Measurements from ENCODE around the gene SMPD3. TPM values are rescaled to one million over a fixed set of nuclear protein-coding genes. Genes with fewer than 3 reads are reported as not detected.

The SMPD3 gene
- total and polyA plus RNA-seq, 2 donors (not counting 3 experiments of a cell fraction or from before 2014, with no cell fraction given), result not detected

DNA sequence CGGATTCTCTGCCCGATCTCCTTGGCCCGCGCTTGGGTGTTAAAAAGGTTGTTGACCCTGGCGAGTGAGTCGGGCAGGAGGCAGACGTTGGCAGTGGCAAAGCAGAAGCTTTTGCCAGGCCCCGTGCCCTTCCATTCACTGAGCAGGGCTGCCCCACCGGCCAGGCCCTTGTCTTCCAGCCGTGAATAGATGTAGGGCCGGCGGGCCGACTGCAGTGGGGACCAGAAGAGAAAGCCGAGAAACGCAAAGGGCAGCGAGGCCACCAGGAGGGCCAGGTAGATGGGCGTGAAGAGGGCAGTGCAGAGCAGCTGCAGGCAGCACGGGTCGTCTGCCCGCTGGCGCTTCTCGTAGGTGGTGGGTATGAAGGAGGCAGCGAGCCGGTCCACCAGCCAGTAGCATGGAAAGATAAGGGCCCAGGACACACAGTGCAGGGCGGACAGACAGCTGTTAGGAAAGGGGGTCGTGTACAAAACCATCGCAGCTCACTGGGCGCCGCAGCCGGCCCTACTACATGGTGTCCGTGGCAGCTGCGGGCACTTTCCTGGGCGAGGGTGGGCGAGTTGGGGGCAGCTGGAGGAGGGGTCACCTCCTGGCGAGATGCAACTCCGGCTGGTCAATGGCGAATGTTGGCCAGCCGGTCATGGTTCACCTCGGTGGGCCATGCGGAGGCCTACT, 76.5 kb downstream of the SMPD3 start:
- no peaks in the 10 kb centered on the region for H3K9me1 ChIP-seq (replicated peaks; ENCODE audit: control insufficient read depth, extremely low read depth, insufficient read depth, low read length)
- FAIRE-seq (no peak), DNase-seq (ENCODE audit: low read depth, low spot score) (no peak)
- H3K79me2 ChIP-seq (ENCODE audit: control insufficient read depth, insufficient read depth, low read length), result no peaks in the 10 kb centered on the region
- no peaks in the 10 kb centered on the region for H3K4me1 ChIP-seq (ENCODE audit: control insufficient read depth, extremely low read depth, insufficient read depth, low read length)
- H3K4me2 ChIP-seq (ENCODE audit: insufficient read depth, low read length), result no peak overlapping the region
- H3K27me3 ChIP-seq (ENCODE audit: control insufficient read depth in 2 of 2, insufficient read depth in 2 of 2, low read length in 2 of 2), result no peaks in the 10 kb centered on the region
- no TSS peak for BruUV-seq (replicated peaks)
- ChIA-PET POLR2A (no interaction called here), CTCF (interaction anchor here (1.2 kb wide), 1 partner anchor 149 kb away, joined by 5 read pairs; no protein-coding TSS in a partner anchor)
- H2AFZ ChIP-seq (ENCODE audit: low read depth, low read length), result no peak overlapping the region
- no peaks in the 10 kb centered on the region for H3K36me3 ChIP-seq (ENCODE audit: control insufficient read depth in 2 of 2, extremely low read depth in 1 of 2, insufficient read depth in 2 of 2, low read length in 2 of 2)
- H3K9ac ChIP-seq (replicated peaks; ENCODE audit: extremely low read depth, insufficient read depth, low read length), result no peak overlapping the region
- intact Hi-C loops (cut with micrococcal nuclease), result no loop called here
- H3K9me3 ChIP-seq (replicated peaks; ENCODE audit: control insufficient read depth, insufficient read depth, low read length), result no peaks in the 10 kb centered on the region
- no peaks in the 10 kb centered on the region for H4K20me1 ChIP-seq (replicated peaks; ENCODE audit: control insufficient read depth, extremely low read depth, insufficient read depth, low read length)
- no peak overlapping the region for H3K4me3 ChIP-seq (replicated peaks in 1 of 3; ENCODE audit: insufficient read depth in 1 of 3, low read depth in 1 of 3, low read length in 3 of 3)
- H3K27ac ChIP-seq (ENCODE audit: insufficient read depth, low read depth, low read length), result no peak overlapping the region
- TF ChIP-seq JUN (IDR thresholded peaks at IDR 0.05; ENCODE audit: borderline replicate concordance, insufficient read depth, insufficient read length, low read depth) (no peak), GATA2 (IDR thresholded peaks at IDR 0.05; ENCODE audit: insufficient read depth, insufficient read length, low read depth, low read length) (no peak), MYC (IDR thresholded peaks at IDR 0.05; ENCODE audit: low read depth, low read length) (no peak), EZH2 (IDR thresholded peaks at IDR 0.05; ENCODE audit: borderline replicate concordance, low read depth, low read length, severe bottlenecking) (no peak), MAX (IDR thresholded peaks at IDR 0.05; ENCODE audit: insufficient read depth, insufficient read length) (no peak), POLR2AphosphoS5 (IDR thresholded peaks at IDR 0.05; ENCODE audit: insufficient read depth, low read depth, low read length) (no peak)
- dilution Hi-C loops (cut with MboI; ENCODE audit: extremely low pct_ligation_motif_present, low sequenced_read_pairs), result no loop called here

DNA sequence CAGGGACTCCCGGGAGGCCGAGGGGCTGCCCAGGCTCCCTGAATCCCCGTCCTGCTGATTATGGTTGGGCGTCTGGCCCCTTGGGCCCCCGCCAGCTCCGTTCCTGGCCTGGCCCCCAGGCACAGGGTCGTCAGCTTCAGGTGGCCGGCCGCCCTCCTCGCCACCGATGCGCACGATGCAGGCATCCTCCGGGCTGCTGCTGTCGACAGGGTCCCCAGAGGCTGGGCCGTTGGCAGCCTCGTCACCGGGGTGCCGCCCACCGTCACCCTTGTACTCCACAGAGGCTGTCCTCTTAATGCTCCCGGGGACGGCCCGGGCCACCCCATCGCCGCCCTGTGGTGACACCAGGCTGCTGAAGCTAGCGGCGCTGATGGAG, 77.0 kb downstream of the SMPD3 start:
- no peak for FAIRE-seq
- intact Hi-C loops (cut with micrococcal nuclease), result no loop called here
- TF ChIP-seq POLR2A (IDR thresholded peaks at IDR 0.05; ENCODE audit: low read depth, low read length) (no peak), POLR2AphosphoS5 (IDR thresholded peaks at IDR 0.05; ENCODE audit: insufficient read depth, low read depth, low read length) (no peak), MYC (IDR thresholded peaks at IDR 0.05; ENCODE audit: low read depth, low read length) (no peak), MAX (IDR thresholded peaks at IDR 0.05; ENCODE audit: insufficient read depth, insufficient read length) (no peak), EZH2 (IDR thresholded peaks at IDR 0.05; ENCODE audit: borderline replicate concordance, low read depth, low read length, severe bottlenecking) (no peak), JUN (IDR thresholded peaks at IDR 0.05; ENCODE audit: borderline replicate concordance, insufficient read depth, insufficient read length, low read depth) (no peak)

More for the DNA sequence above, 77.0 kb downstream of the SMPD3 start:
- Histone ChIP-seq H3K4me1 (ENCODE audit: control insufficient read depth, extremely low read depth, insufficient read depth, low read length) (no peaks in the 10 kb centered on the region), H3K4me2 (ENCODE audit: insufficient read depth, low read length) (no peak overlapping the region), H4K20me1 (replicated peaks; ENCODE audit: control insufficient read depth, extremely low read depth, insufficient read depth, low read length) (no peaks in the 10 kb centered on the region), H3K27me3 (ENCODE audit: control insufficient read depth in 2 of 2, insufficient read depth in 2 of 2, low read length in 2 of 2) (no peaks in the 10 kb centered on the region), H3K36me3 (ENCODE audit: control insufficient read depth in 2 of 2, extremely low read depth in 1 of 2, insufficient read depth in 2 of 2, low read length in 2 of 2) (no peaks in the 10 kb centered on the region), H3K9ac (replicated peaks; ENCODE audit: extremely low read depth, insufficient read depth, low read length) (no peak overlapping the region), H3K27ac (ENCODE audit: insufficient read depth, low read depth, low read length) (no peak overlapping the region), H2AFZ (ENCODE audit: low read depth, low read length) (no peak overlapping the region), H3K4me3 (replicated peaks in 1 of 3; ENCODE audit: insufficient read depth in 1 of 3, low read depth in 1 of 3, low read length in 3 of 3) (no peak overlapping the region), H3K9me1 (replicated peaks; ENCODE audit: control insufficient read depth, extremely low read depth, insufficient read depth, low read length) (no peaks in the 10 kb centered on the region), H3K9me3 (replicated peaks; ENCODE audit: control insufficient read depth, insufficient read depth, low read length) (no peaks in the 10 kb centered on the region), H3K79me2 (ENCODE audit: control insufficient read depth, insufficient read depth, low read length) (no peaks in the 10 kb centered on the region)
- CTCF ChIA-PET, result interaction anchor here (1.1 to 1.2 kb wide), 2 partner anchors 31 to 150 kb away, joined by 3 to 5 read pairs; no protein-coding TSS in a partner anchor
- POLR2A ChIA-PET, result no interaction called here
- no peak for DNase-seq (ENCODE audit: low read depth, low spot score)
- BruUV-seq (replicated peaks), result no TSS peak
- dilution Hi-C loops (cut with MboI; ENCODE audit: extremely low pct_ligation_motif_present, low sequenced_read_pairs), result no loop called here

All from endothelial cell of umbilical vein (primary cell).